ENCODE results near the gene CACNA1D. TPM values are rescaled to one million over a fixed set of nuclear protein-coding genes. Genes with fewer than 3 reads are reported as not detected.
A peak's percentile ranks its signal among the peaks of the same experiment; 100 is the strongest.
"Not testable (repeated sequence)": the region's sequence is repeated elsewhere in the genome, so short reads cannot be mapped to it uniquely, and the experiment has no call there.

CACNA1D gene
- total RNA-seq, 1 donor from 2014 or later = 8.0 TPM

- no peak for ATAC-seq
Observed at GRCh38 chr3:53570709-53571108, 76.3 kb downstream of the CACNA1D start.

GRCh38 chr3:53571264-53571663 lies 76.9 kb downstream of the CACNA1D start:
- DNase-seq (ENCODE audit: low spot score) (no peak), ATAC-seq (peak; percentile 31)

More at GRCh38 chr3:53570709-53571108, 76.3 kb downstream of the CACNA1D start:
- DNase-seq (ENCODE audit: low spot score) = no peak

GRCh38 chr3:53572184-53572583 lies 77.8 kb downstream of the CACNA1D start:
- DNase-seq (ENCODE audit: low spot score); ATAC-seq: not testable (repeated sequence)

GRCh38 chr3:53577506-53577905 lies 83.1 kb downstream of the CACNA1D start:
- DNase-seq (ENCODE audit: low spot score) = no peak
- no peak for ATAC-seq

- ATAC-seq = no peak
- DNase-seq (ENCODE audit: low spot score) = no peak
Observed at GRCh38 chr3:53579636-53580035, 85.2 kb downstream of the CACNA1D start.

- no peak for DNase-seq (ENCODE audit: low spot score)
- no peak for ATAC-seq
Observed at GRCh38 chr3:53581671-53582070, 87.3 kb downstream of the CACNA1D start.

GRCh38 chr3:53583161-53583690 lies 88.8 kb downstream of the CACNA1D start:
- no peak for ATAC-seq
- DNase-seq (ENCODE audit: low spot score) = no peak

GRCh38 chr3:53585049-53585448 lies 90.6 kb downstream of the CACNA1D start:
- ATAC-seq = no peak
- DNase-seq (ENCODE audit: low spot score) = no peak

- DNase-seq (ENCODE audit: low spot score) = no peak
- ATAC-seq = no peak
Observed at GRCh38 chr3:53585627-53586026, 91.2 kb downstream of the CACNA1D start.

GRCh38 chr3:53588122-53588521 lies 93.7 kb downstream of the CACNA1D start:
- no peak for ATAC-seq

GRCh38 chr3:53589201-53589600 lies 94.8 kb downstream of the CACNA1D start:
- no peak for ATAC-seq
- no peak for DNase-seq (ENCODE audit: low spot score)

More at GRCh38 chr3:53588122-53588521, 93.7 kb downstream of the CACNA1D start:
- DNase-seq (ENCODE audit: low spot score) = no peak

GRCh38 chr3:53589806-53590205 lies 95.4 kb downstream of the CACNA1D start:
- DNase-seq (ENCODE audit: low spot score) (no peak), ATAC-seq (no peak)

- ATAC-seq = no peak
- DNase-seq (ENCODE audit: low spot score) = no peak
Observed at GRCh38 chr3:53590606-53591005, 96.2 kb downstream of the CACNA1D start.

- no peak for DNase-seq (ENCODE audit: low spot score)
- no peak for ATAC-seq
Observed at GRCh38 chr3:53591646-53592045, 97.2 kb downstream of the CACNA1D start.

GRCh38 chr3:53592862-53593261 lies 98.5 kb downstream of the CACNA1D start:
- DNase-seq (ENCODE audit: low spot score) (no peak), ATAC-seq (no peak)

GRCh38 chr3:53593611-53594010 lies 99.2 kb downstream of the CACNA1D start:
- ATAC-seq (no peak), DNase-seq (ENCODE audit: low spot score) (no peak)

GRCh38 chr3:53594276-53594675 lies 99.9 kb downstream of the CACNA1D start:
- ATAC-seq (no peak), DNase-seq (ENCODE audit: low spot score) (no peak)

GRCh38 chr3:53595660-53596059 lies 101.2 kb downstream of the CACNA1D start:
- ATAC-seq (no peak), DNase-seq (ENCODE audit: low spot score) (no peak)

- ATAC-seq (no peak), DNase-seq (ENCODE audit: low spot score) (no peak)
Observed at GRCh38 chr3:53597136-53597915, 102.9 kb downstream of the CACNA1D start.

- ATAC-seq = no peak
Observed at GRCh38 chr3:53599771-53600170, 105.4 kb downstream of the CACNA1D start.

GRCh38 chr3:53602866-53603265 lies 108.5 kb downstream of the CACNA1D start:
- no peak for ATAC-seq
- DNase-seq (ENCODE audit: low spot score) = no peak

More at GRCh38 chr3:53599771-53600170, 105.4 kb downstream of the CACNA1D start:
- DNase-seq (ENCODE audit: low spot score) = no peak

- ATAC-seq (no peak), DNase-seq (ENCODE audit: low spot score) (no peak)
Observed at GRCh38 chr3:53604232-53604631, 109.8 kb downstream of the CACNA1D start.

- ATAC-seq = no peak
- DNase-seq (ENCODE audit: low spot score) = no peak
Observed at GRCh38 chr3:53606793-53607192, 112.4 kb downstream of the CACNA1D start.
